HFF-Myc (cell line): ENCODE data around the gene PTPRE.

Source experiments
- DNase-seq: peaks from one replicate; pipeline ENCODE4 v3.0.0-alpha.2; 2011; ENCODE audit warnings: low read depth; ENCODE audit errors: extremely low read depth
- H3K4me3 ChIP-seq: replicated peaks from 2 replicates; pipeline ENCODE4 v1.5.1; 2011; ENCODE audit warnings: low read depth, mild to moderate bottlenecking, control low read depth, low read length
- TF ChIP-seq, protein P1 (sequence below): IDR thresholded peaks from 2 replicates; pipeline ENCODE4 v1.5.1; 2012; ENCODE audit warnings: mild to moderate bottlenecking, low read depth, low read length, control low read depth; ENCODE audit errors: missing control alignments

The PTPRE gene

DNA sequence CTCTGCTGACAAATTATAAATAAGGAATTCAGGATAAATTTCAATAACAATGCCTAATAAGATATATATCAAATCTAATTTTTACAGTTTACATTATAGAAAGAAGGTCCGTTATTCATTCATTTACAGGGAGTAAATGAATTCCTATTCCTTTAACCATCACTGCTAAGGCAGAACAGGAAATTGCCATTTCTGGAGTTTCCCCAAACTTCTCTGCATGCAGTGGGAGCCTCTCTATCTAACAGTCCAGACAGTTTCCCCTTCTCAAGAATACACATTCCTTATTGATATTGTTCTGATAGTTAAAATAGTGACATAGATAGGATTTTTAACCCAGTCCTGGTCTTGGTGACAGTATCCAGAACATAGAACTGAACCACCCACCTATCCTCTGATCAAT, 195.0 kb downstream of the PTPRE start:
- DNase-seq = no peak
- TF ChIP-seq, protein P1, sequence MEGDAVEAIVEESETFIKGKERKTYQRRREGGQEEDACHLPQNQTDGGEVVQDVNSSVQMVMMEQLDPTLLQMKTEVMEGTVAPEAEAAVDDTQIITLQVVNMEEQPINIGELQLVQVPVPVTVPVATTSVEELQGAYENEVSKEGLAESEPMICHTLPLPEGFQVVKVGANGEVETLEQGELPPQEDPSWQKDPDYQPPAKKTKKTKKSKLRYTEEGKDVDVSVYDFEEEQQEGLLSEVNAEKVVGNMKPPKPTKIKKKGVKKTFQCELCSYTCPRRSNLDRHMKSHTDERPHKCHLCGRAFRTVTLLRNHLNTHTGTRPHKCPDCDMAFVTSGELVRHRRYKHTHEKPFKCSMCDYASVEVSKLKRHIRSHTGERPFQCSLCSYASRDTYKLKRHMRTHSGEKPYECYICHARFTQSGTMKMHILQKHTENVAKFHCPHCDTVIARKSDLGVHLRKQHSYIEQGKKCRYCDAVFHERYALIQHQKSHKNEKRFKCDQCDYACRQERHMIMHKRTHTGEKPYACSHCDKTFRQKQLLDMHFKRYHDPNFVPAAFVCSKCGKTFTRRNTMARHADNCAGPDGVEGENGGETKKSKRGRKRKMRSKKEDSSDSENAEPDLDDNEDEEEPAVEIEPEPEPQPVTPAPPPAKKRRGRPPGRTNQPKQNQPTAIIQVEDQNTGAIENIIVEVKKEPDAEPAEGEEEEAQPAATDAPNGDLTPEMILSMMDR = no peak
- H3K4me3 ChIP-seq = no peak overlapping the region

DNA sequence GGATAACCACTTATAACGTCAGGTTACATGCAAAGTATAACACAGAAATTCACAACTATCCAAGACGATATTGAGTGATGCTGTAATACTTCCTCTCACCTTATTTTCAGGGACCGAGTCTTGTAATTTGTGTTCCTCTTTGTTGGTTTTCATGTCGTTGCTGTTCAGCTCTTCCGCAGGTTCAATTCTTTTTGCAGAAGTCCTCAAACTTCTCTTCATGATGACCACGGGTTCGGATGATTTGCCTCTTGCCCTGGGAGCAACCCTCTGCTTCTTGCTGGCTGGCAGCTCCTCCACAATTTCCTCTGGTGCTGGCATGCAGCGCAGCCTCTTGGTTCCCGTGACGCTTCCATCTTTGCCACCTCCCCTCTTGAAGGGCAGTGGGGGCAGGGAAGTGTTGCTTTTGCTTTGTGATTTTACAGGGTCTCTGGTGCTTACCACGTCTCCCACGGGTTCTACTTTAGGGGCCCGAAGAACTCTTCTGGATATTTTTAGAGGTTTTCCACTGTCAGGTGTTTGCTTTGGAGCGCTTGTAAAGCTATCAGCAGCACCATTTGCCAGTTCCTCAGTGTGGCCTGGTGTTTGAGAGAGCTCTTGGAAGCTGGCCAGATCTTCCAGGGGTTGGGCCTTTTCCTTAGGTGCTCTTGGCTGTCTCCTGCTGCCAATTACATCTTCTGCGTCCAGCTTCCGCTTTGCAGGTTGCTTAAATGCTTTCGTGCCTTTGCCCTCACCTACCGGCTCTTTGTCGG, 195.8 kb downstream of the PTPRE start:
- H3K4me3 ChIP-seq = no peak overlapping the region
- DNase-seq = no peak
- TF ChIP-seq, protein P1 = no peak

DNA sequence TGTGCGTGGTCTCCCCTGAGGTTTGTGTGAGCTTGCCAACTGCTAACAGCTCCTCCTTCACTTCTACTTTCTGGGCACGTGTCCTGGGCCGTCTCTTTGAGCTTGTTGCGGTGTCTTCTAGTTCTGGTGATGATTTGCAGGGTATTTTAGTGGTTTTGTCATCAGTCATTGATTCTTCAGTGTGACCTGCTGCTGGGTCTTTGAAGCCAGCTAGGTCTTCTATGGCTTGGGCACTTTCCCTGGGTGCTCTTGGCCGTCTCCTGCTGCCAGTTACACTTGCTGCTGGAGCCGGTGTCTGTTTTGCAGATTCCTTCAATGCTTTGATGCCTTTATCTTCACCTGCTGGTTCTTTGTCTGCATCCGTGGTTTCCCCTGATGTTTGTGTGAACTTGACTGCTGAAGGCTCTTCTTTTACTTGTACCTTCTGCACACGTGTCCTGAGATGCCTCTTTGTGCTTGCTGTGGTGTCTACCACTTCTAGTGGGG, 196.4 kb downstream of the PTPRE start:
- TF ChIP-seq, protein P1 = no peak
- DNase-seq = no peak

DNA sequence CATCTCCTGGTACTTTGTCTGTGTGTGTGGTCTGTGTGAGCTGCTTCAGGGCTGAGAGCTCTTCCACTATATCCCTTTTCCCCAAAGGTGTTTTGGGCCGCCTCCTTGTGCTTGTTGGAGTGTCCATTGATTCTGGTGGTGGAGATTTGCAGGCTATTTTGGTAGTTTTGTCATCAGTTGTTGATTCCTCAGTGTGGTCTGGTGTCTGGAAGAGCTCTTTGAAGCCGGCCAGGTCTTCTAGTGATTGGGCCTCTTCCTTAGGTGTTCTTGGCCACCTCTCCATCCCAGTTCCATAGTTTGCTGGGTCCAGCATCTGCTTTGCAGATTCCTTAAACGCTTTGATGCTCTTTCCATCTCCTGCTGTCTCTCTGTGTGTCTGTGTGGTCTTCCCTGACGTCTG, 198.5 kb downstream of the PTPRE start:
- TF ChIP-seq, protein P1 = no peak
- DNase-seq = no peak
- H3K4me3 ChIP-seq = no peak overlapping the region

More for the DNA sequence above, 196.4 kb downstream of the PTPRE start:
- no peak overlapping the region for H3K4me3 ChIP-seq

DNA sequence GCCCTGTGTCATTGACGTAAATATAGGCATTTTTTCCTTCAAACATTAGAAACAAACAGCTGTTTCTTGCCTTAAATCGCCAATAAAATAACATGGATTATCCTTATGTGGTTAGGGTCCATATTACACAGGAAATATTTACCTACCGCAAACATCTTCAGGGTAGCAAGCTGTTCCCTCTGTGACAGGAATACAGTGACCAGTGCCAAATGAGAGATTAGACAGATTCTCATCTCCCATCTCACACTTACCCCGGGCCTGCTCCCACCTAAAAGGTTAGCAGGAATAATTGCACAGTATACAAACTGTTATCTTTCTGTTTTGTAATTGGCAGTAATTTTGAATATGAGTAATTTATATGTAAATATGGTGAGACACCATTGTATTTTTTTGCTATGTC, 202.8 kb downstream of the PTPRE start:
- no peak overlapping the region for H3K4me3 ChIP-seq
- no peak for DNase-seq
- TF ChIP-seq, protein P1 = no peak

DNA sequence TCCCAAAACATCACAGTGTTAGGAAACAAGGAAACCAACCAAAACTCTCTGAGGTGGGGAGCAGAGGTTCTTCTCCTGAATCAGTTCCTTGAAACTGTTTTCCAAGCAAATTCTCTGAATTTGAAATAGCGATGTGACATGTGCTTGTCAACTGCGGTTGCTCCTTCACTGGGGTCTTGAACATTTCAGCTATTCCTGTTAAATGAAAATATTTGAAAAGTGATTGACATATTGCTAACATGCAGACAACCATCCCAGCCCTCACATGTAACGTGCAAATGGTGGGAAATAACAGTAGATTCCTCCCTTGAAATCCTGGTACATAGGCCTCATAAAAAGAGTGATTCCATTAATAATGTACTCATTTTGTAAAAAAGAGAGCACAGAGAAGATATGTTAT, 203.4 kb downstream of the PTPRE start:
- H3K4me3 ChIP-seq = no peak overlapping the region
- TF ChIP-seq, protein P1 = no peak
- DNase-seq = no peak
